H1 (cell line): ENCODE results near the gene TMEM164.

Experiments used
- CBX8 ChIP-seq: fragments of 300-800, 300-1000 bp; sonication (generic); IDR thresholded peaks from 2 replicates; pipeline ENCODE4 v1.7.1; 2016; ENCODE audit warnings: low read depth, low read length, borderline replicate concordance
- CEBPB ChIP-seq: IDR thresholded peaks from 2 replicates; pipeline ENCODE4 v1.6.1; 2012; ENCODE audit warnings: low read depth, low read length
- EZH2 ChIP-seq: fragments of 200-600 bp; sonication (generic); IDR thresholded peaks from 2 replicates; pipeline ENCODE4 v1.7.1; 2012; ENCODE audit warnings: low read depth, mild to moderate bottlenecking, moderate library complexity, low read length, inconsistent platforms; ENCODE audit not compliant: severe bottlenecking
- JUND ChIP-seq: IDR thresholded peaks from 2 replicates; pipeline ENCODE4 v1.6.1; 2011; ENCODE audit warnings: mild to moderate bottlenecking, improper control_type of control experiment, low read length
- KDM4A ChIP-seq: IDR thresholded peaks from one replicate; pipeline ENCODE4 v1.7.1; 2012; ENCODE audit warnings: low read depth, mild to moderate bottlenecking, moderate library complexity, low read length, inconsistent platforms; ENCODE audit not compliant: severe bottlenecking
- MAFK ChIP-seq: IDR thresholded peaks from 2 replicates; pipeline ENCODE4 v1.6.1; 2012; ENCODE audit warnings: low read depth, mild to moderate bottlenecking, improper control_type of control experiment, low read length
- RAD21 ChIP-seq, 2 experiments: IDR thresholded peaks in 1 of 2; conservative IDR thresholded peaks in 1 of 2; 2 replicates each; pipeline ENCODE4 v1.6.1; 2011; ENCODE audit warnings: low read depth in 2 of 2, low read length in 2 of 2, improper control_type of control experiment in 1 of 2, inconsistent platforms in 1 of 2, mild to moderate bottlenecking in 1 of 2, moderate library complexity in 1 of 2
- RXRA ChIP-seq: IDR thresholded peaks from 2 replicates; pipeline ENCODE4 v1.6.1; 2011; ENCODE audit warnings: low read depth, mild to moderate bottlenecking, low read length, moderate library complexity; ENCODE audit not compliant: insufficient read depth
- TF ChIP-seq, protein P1 (sequence below), 3 experiments: IDR thresholded peaks; 1 replicate in 2 of 3; 2 replicates in 1 of 3; pipeline versions ENCODE4 v1.5.1 to v1.6.1; 2011; ENCODE audit warnings: low read length in 3 of 3, mild to moderate bottlenecking in 3 of 3, inconsistent platforms in 2 of 3, low read depth in 1 of 3, moderate library complexity in 1 of 3; ENCODE audit not compliant: insufficient read depth in 1 of 3; ENCODE audit errors: control extremely low read depth in 1 of 3
- TF ChIP-seq, protein P2 (sequence below): IDR thresholded peaks from 2 replicates; pipeline ENCODE4 v1.6.1; 2011; ENCODE audit warnings: low read depth, mild to moderate bottlenecking, low read length; ENCODE audit not compliant: insufficient read depth

DNA sequence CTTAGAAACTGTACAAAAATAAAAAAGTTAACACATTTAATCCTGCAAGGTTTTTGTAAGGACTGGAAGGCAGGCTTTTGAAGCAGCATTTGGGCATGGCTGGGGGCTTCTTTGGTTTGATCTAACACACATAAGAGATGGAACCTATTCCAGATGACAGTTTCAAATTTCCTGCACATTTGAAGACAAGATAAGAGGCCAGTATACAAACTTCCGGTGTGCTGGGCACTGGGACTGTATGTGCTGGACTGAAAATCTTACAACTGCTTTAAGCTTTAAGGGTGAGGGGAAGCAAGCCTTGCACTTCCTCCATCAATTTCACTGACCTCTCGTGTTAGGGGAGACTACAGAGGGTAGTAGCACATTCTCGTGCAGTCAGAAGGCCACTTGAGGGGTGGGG, 192.1 kb downstream of the TMEM164 start:
- no peak for TF ChIP-seq RAD21 (IDR thresholded peaks at IDR 0.05 in 1 of 2, conservative IDR thresholded peaks at IDR 0.05 in 1 of 2; ENCODE audit: low read depth in 2 of 2, low read length in 2 of 2)
- TF ChIP-seq EZH2, result no peak
- no peak for TF ChIP-seq RXRA
- TF ChIP-seq, protein P1, sequence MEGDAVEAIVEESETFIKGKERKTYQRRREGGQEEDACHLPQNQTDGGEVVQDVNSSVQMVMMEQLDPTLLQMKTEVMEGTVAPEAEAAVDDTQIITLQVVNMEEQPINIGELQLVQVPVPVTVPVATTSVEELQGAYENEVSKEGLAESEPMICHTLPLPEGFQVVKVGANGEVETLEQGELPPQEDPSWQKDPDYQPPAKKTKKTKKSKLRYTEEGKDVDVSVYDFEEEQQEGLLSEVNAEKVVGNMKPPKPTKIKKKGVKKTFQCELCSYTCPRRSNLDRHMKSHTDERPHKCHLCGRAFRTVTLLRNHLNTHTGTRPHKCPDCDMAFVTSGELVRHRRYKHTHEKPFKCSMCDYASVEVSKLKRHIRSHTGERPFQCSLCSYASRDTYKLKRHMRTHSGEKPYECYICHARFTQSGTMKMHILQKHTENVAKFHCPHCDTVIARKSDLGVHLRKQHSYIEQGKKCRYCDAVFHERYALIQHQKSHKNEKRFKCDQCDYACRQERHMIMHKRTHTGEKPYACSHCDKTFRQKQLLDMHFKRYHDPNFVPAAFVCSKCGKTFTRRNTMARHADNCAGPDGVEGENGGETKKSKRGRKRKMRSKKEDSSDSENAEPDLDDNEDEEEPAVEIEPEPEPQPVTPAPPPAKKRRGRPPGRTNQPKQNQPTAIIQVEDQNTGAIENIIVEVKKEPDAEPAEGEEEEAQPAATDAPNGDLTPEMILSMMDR (IDR thresholded peaks at IDR 0.05; ENCODE audit: control extremely low read depth in 1 of 3, insufficient read depth in 1 of 3, low read depth in 1 of 3, low read length in 3 of 3), result no peak
- TF ChIP-seq CBX8, result no peak
- no peak for TF ChIP-seq KDM4A
- no peak for TF ChIP-seq MAFK
- no peak for TF ChIP-seq CEBPB
- TF ChIP-seq, protein P2, sequence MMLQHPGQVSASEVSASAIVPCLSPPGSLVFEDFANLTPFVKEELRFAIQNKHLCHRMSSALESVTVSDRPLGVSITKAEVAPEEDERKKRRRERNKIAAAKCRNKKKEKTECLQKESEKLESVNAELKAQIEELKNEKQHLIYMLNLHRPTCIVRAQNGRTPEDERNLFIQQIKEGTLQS, result no peak
- no peak for TF ChIP-seq JUND
